BLaER1 (cell line): ENCODE data around the gene PARD3B.

Experiments
- H3K27ac ChIP-seq: shearing (Covaris generic); formaldehyde crosslinking; 2 replicates; pipeline ENCODE4 v1.8.1; 2022
- H3K27me3 ChIP-seq: shearing (Covaris generic); formaldehyde crosslinking; 2 replicates; pipeline ENCODE4 v1.8.1; 2022
- H3K36me3 ChIP-seq: shearing (Covaris generic); formaldehyde crosslinking; 2 replicates; pipeline ENCODE4 v1.8.1; 2022
- H3K4me1 ChIP-seq: shearing (Covaris generic); formaldehyde crosslinking; 2 replicates; pipeline ENCODE4 v1.8.1; 2022
- H3K4me2 ChIP-seq: shearing (Covaris generic); formaldehyde crosslinking; 2 replicates; pipeline ENCODE4 v1.8.1; 2022
- H3K4me3 ChIP-seq: shearing (Covaris generic); formaldehyde crosslinking; 2 replicates; pipeline ENCODE4 v1.8.1; 2022
- H3K9ac ChIP-seq: shearing (Covaris generic); formaldehyde crosslinking; 2 replicates; pipeline ENCODE4 v1.8.1; 2022
- H3K9me3 ChIP-seq: shearing (Covaris generic); formaldehyde crosslinking; 2 replicates; pipeline ENCODE4 v1.8.1; 2022
- H4K20me1 ChIP-seq: shearing (Covaris generic); formaldehyde crosslinking; 2 replicates; pipeline ENCODE4 v1.8.1; 2022
- Cebpa-rat ChIP-seq: shearing (Covaris generic); IDR thresholded peaks from 2 replicates; pipeline ENCODE4 v1.8.1; 2022

PARD3B gene

DNA sequence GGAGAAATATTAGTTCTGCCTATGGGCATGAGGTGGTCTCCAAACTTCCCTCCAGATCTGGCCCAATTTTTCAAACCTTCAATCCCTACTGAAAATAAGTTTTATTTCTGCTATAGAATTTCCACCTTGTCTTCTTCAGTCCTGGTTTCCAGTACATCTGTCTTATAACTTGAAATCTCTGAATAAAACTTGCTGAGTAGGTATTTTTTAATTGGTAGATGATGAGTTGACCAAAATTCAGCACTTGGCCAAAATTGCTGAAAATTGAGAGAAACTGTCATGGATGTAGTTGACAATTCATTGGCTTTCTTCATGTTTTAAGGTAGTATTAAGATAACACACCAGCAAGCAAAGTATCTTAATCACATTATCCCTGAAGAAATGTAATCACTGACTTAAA lies 206.2 kb downstream of the PARD3B start:
- no peak overlapping the region for H3K4me3 ChIP-seq
- H3K4me1 ChIP-seq: no peaks in the 10 kb centered on the region
- H3K9ac ChIP-seq: no peak overlapping the region
- H3K9me3 ChIP-seq: no peaks in the 10 kb centered on the region
- H4K20me1 ChIP-seq: no peaks in the 10 kb centered on the region
- H3K4me2 ChIP-seq: no peak overlapping the region
- H3K27me3 ChIP-seq: no peaks in the 10 kb centered on the region
- H3K27ac ChIP-seq: no peak overlapping the region
- no peaks in the 10 kb centered on the region for H3K36me3 ChIP-seq
- TF ChIP-seq Cebpa-rat: no peak

DNA sequence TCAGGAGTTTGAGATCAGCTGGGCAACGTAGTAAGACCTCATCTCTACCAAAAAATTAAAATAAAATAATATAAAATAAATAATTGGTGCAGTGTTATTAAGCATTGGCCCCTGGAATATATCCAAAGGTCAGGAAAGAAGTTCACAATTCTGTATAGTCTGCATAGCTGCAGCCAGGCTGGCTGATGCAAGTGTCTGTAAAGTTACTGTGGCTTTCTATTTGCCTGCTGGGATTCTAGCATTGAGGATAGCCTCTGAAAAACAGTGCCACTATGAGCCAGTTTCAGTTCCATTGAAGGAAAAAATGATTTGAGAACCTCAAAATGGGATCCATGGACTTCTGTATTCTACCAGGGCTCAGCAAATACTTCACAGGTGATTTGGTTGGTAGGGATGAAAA lies 208.6 kb downstream of the PARD3B start:
- Histone ChIP-seq H3K36me3 (no peaks in the 10 kb centered on the region), H3K4me3 (no peak overlapping the region), H3K9me3 (no peaks in the 10 kb centered on the region), H3K4me2 (no peak overlapping the region), H4K20me1 (no peaks in the 10 kb centered on the region), H3K4me1 (no peaks in the 10 kb centered on the region), H3K27me3 (no peaks in the 10 kb centered on the region), H3K9ac (no peak overlapping the region), H3K27ac (no peak overlapping the region)
- no peak for TF ChIP-seq Cebpa-rat

DNA sequence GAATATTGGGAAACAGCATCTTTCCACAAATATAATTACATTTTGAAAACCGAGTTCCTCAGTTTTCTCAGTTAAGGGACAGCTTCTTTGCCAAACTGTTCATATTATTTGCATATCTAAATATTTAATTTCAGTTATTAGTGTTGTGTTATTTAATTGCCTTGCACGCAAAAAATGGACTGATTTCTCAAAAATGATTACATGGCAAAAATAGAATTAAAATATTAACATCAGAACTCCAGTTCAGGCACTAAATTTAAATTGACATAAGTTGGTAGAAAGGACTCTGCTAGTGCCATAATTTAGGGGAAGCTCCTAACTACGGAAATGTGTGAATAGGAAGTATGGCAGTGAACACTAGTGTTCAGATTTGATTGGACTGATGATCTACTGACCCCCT lies 209.6 kb downstream of the PARD3B start:
- H4K20me1 ChIP-seq: no peaks in the 10 kb centered on the region
- H3K36me3 ChIP-seq: no peaks in the 10 kb centered on the region
- H3K4me1 ChIP-seq: no peaks in the 10 kb centered on the region
- TF ChIP-seq Cebpa-rat: no peak
- no peaks in the 10 kb centered on the region for H3K27me3 ChIP-seq
- H3K4me3 ChIP-seq: no peak overlapping the region
- H3K9ac ChIP-seq: no peak overlapping the region
- H3K4me2 ChIP-seq: no peak overlapping the region
- no peak overlapping the region for H3K27ac ChIP-seq
- no peaks in the 10 kb centered on the region for H3K9me3 ChIP-seq

DNA sequence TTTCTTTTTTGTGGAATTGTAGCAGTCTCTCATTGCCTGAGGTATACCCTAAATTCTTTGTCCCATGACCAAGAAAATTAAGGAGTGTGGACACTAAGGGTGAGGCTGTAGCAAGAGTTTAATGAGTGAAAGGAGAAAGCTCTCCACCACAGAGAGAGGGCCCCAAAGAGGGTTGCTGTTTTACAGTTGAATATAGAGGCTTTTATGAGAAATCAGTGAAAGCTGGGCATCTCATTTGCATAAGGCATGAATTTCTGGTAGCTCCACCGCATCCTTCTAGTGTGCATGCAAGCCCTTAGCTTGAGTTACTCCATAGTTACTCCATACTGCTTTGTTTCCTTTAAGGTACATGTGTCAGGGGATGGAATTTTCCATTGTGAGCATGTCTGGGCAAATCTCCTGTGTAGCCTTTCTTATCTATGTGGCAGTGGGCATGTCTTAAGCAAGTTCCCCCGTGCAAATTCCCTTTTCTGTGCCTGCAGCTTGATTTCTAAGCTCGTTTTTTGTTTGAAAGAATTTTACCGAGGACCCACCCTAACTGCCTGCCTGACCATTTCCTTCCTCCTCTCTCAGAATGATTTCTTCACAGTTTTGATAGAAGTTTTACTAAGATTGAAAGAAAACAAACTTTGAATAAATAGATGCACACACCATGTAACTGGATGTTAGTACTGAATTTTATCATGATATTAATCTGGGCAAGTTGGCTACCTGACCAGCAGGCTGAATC lies 218.9 kb downstream of the PARD3B start:
- no peak for TF ChIP-seq Cebpa-rat
- no peak overlapping the region for H3K9ac ChIP-seq
- H3K36me3 ChIP-seq: no peaks in the 10 kb centered on the region
- no peaks in the 10 kb centered on the region for H3K4me1 ChIP-seq
- no peaks in the 10 kb centered on the region for H3K27me3 ChIP-seq
- H3K4me3 ChIP-seq: no peak overlapping the region
- H3K4me2 ChIP-seq: no peak overlapping the region
- no peak overlapping the region for H3K27ac ChIP-seq
- peaks cover 26% of the 10 kb centered on the region for H3K9me3 ChIP-seq
- H4K20me1 ChIP-seq: no peaks in the 10 kb centered on the region

DNA sequence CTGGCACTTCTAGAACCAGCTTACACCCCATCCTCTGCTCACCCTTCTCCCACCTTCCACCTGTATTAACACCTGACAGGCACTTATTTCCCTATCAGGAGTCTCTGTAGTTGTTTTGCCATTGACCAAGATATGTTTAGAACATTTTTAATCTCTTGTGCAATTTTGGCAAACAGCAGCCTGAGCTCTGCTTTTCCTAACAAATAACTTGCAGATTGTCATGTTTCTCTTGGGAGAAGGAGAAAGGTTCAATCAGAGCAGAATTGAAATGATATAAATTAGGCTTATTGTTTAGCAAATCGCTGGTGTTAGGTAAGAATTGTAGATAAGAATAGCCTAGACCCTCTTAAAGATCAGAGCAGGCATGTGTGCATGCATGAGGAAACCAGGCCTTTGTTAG lies 225.5 kb downstream of the PARD3B start:
- Histone ChIP-seq H3K4me2 (no peak overlapping the region), H3K9me3 (no peaks in the 10 kb centered on the region), H3K9ac (no peak overlapping the region), H4K20me1 (no peaks in the 10 kb centered on the region), H3K27me3 (no peaks in the 10 kb centered on the region), H3K36me3 (no peaks in the 10 kb centered on the region), H3K27ac (no peak overlapping the region), H3K4me3 (no peak overlapping the region), H3K4me1 (no peaks in the 10 kb centered on the region)
- no peak for TF ChIP-seq Cebpa-rat

DNA sequence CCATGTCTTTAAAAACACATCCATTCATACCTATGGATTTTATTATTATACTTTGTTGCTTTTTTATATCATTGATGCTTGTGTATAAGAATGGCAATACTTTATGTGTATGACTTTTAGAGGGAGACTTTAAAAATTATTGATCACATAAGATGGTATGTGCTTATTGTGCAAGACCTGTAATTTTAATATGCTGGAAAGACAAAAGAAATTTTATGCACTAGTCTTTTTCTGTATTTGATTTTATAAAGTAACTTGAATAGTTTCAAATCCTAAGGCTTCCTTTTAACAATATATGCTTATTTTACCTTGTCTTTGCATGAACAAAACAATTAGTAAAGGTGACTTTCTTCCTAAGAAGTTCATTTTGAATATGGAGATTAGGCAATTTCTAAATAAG lies 226.4 kb downstream of the PARD3B start:
- no peak overlapping the region for H3K4me2 ChIP-seq
- no peak overlapping the region for H3K27ac ChIP-seq
- no peak for TF ChIP-seq Cebpa-rat
- H4K20me1 ChIP-seq: no peaks in the 10 kb centered on the region
- H3K4me1 ChIP-seq: no peaks in the 10 kb centered on the region
- no peaks in the 10 kb centered on the region for H3K9me3 ChIP-seq
- H3K27me3 ChIP-seq: no peaks in the 10 kb centered on the region
- no peak overlapping the region for H3K4me3 ChIP-seq
- no peak overlapping the region for H3K9ac ChIP-seq
- H3K36me3 ChIP-seq: no peaks in the 10 kb centered on the region

DNA sequence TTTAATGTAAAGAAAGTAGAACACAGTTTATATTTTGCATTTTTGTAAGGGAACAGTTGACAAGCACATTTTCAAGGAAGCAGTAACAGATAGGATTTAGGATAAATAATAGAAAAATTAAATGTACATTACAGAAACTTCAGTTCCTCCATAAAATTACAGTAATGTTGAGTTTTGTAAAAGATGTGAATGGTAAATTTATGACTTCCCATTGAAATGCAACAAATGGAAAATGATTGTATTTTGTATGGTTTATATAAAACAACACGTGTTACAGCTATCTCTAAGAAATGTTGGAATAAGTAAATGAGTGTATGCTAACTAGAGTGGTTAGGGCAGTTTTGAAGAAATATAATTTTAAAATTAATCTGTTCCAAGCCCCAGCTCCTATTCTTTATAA lies 227.3 kb downstream of the PARD3B start:
- H3K4me2 ChIP-seq: no peak overlapping the region
- no peak for TF ChIP-seq Cebpa-rat
- no peaks in the 10 kb centered on the region for H3K9me3 ChIP-seq
- peaks cover 2% of the 10 kb centered on the region; the same call in 1 of the 2 replicates for H3K4me1 ChIP-seq
- H3K9ac ChIP-seq: no peak overlapping the region
- no peaks in the 10 kb centered on the region for H3K27me3 ChIP-seq
- H3K27ac ChIP-seq: no peak overlapping the region
- H3K4me3 ChIP-seq: no peak overlapping the region
- H3K36me3 ChIP-seq: no peaks in the 10 kb centered on the region
- H4K20me1 ChIP-seq: no peaks in the 10 kb centered on the region

DNA sequence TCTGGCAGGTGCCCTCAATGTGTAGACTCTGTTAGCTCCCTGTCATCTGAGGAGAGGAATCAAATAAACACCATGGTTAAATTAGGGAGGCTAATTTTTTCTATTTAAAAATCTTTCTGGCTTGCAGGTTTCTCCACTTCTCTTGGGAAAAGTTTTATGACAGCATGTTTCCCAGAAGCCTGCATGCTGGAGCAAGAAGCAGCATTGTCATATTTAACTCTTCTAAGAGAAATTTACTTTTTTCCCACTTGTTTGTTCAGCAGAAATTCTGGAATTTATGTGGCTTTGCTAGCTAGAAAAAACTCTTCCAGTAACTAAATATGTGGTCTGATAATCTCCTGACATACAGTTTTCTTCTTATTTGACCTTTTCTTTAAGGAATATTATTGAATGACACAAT lies 230.5 kb downstream of the PARD3B start:
- Histone ChIP-seq H3K4me3 (no peak overlapping the region), H3K4me1 (peaks cover 6% of the 10 kb centered on the region; the same call in 1 of the 2 replicates), H4K20me1 (no peaks in the 10 kb centered on the region), H3K27ac (no peak overlapping the region), H3K36me3 (no peaks in the 10 kb centered on the region), H3K4me2 (no peak overlapping the region), H3K9me3 (no peaks in the 10 kb centered on the region), H3K27me3 (no peaks in the 10 kb centered on the region), H3K9ac (no peak overlapping the region)
- TF ChIP-seq Cebpa-rat: no peak

DNA sequence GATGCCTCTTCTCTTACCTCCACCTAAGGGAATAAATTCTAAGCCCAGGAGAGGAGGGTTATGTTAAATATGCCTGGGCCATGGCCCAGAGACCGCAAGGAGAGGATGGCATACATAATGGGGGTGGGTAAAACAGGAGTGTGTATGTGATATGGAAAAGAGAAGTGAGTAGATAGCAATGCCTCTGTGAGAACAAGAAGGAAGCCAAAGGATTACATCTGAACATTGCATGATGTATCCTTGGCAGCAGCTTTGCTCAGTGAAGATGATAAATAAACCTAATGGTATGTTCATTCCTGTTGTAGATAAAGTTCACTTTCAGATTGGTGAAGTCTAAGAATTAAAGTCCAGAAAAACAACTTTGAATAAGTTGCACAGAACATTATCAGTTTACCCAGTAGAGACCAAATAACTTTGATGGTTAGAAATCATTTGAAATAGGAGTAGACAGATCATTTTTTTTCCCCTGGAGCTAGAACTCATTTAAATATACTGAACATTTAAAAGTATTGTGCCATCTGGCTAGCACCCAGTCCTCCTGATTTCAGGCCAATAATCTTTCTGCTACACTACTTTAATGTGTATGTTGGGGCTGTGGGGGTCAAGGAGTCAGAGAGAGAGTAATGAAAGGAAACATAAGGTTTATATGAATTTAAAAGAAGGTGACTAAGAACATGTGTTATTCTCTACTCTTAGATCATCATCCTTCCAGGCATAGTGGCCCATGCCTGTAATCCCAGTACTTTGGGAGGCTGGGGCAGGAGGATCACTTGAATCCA lies 231.7 kb downstream of the PARD3B start:
- Histone ChIP-seq H3K4me1 (peaks cover 6% of the 10 kb centered on the region; the same call in 1 of the 2 replicates), H4K20me1 (no peaks in the 10 kb centered on the region), H3K27ac (no peak overlapping the region), H3K9me3 (no peaks in the 10 kb centered on the region), H3K4me3 (no peak overlapping the region), H3K27me3 (no peaks in the 10 kb centered on the region), H3K36me3 (no peaks in the 10 kb centered on the region), H3K9ac (no peak overlapping the region), H3K4me2 (no peak overlapping the region)
- no peak for TF ChIP-seq Cebpa-rat

DNA sequence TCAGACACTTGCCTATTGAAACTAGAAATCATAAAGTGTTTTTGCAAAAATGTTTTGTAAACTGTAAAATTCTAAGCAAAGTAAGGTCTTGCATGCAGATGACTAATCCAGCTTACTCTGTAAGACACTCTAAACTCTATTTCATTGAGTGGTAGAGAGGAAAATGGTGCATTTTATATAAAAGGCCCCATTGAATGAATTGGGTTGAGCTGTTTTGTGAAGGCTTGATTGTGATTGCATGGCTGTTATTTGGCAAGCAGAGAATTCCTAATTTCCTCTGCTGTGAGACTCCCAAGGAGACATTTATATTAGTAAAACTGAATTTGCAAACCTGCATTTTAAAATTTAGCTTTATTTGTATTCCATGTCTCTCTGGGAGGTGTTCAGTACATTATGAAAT lies 234.5 kb downstream of the PARD3B start:
- H3K4me3 ChIP-seq: no peak overlapping the region
- H3K9ac ChIP-seq: no peak overlapping the region
- TF ChIP-seq Cebpa-rat: no peak
- H3K4me1 ChIP-seq: peaks cover 6% of the 10 kb centered on the region; the same call in 1 of the 2 replicates
- no peaks in the 10 kb centered on the region for H3K9me3 ChIP-seq
- H4K20me1 ChIP-seq: no peaks in the 10 kb centered on the region
- H3K36me3 ChIP-seq: no peaks in the 10 kb centered on the region
- no peaks in the 10 kb centered on the region for H3K27me3 ChIP-seq
- H3K27ac ChIP-seq: no peak overlapping the region
- H3K4me2 ChIP-seq: no peak overlapping the region
